H9 (cell line): Measurements from ENCODE around the gene PADI6. TPM values are rescaled to one million over a fixed set of nuclear protein-coding genes. Genes with fewer than 3 reads are reported as not detected.

ENCODE experiments used
- DNase-seq: peaks from one replicate; pipeline ENCODE4 v3.0.0-alpha.2; 2017
- H2AFZ ChIP-seq: one replicate; pipeline ENCODE4 v1.6.1; 2013; ENCODE audit warnings: mild to moderate bottlenecking, low read length, control low read depth, moderate library complexity
- H2AK5ac ChIP-seq: 2 replicates; pipeline ENCODE4 v1.6.1; 2013; ENCODE audit warnings: low read length, control low read depth, mixed read lengths; ENCODE audit not compliant: insufficient read length
- H2BK120ac ChIP-seq: one replicate; pipeline ENCODE4 v1.6.1; 2013; ENCODE audit warnings: low read depth, mild to moderate bottlenecking, low read length, control low read depth, inconsistent platforms; ENCODE audit not compliant: poor library complexity, severe bottlenecking
- H2BK12ac ChIP-seq: 2 replicates; pipeline ENCODE4 v1.6.1; 2013; ENCODE audit warnings: low read length, control low read depth, mixed read lengths, low read depth; ENCODE audit not compliant: insufficient read length
- H2BK15ac ChIP-seq: 2 replicates; pipeline ENCODE4 v1.6.1; 2013; ENCODE audit warnings: low read depth, low read length, control low read depth
- H2BK20ac ChIP-seq: one replicate; pipeline ENCODE4 v1.6.1; 2013; ENCODE audit warnings: low read depth, mild to moderate bottlenecking, low read length, control low read depth, inconsistent platforms; ENCODE audit not compliant: poor library complexity, severe bottlenecking
- H2BK5ac ChIP-seq: 2 replicates; pipeline ENCODE4 v1.6.1; 2013; ENCODE audit warnings: low read length, control low read depth, mixed read lengths; ENCODE audit not compliant: insufficient read length
- H3K14ac ChIP-seq: 2 replicates; pipeline ENCODE4 v1.6.1; 2013; ENCODE audit warnings: low read length, control low read depth; ENCODE audit not compliant: insufficient read depth
- H3K18ac ChIP-seq: 2 replicates; pipeline ENCODE4 v1.6.1; 2013; ENCODE audit warnings: low read depth, mild to moderate bottlenecking, mixed read lengths, low read length, control low read depth; ENCODE audit not compliant: insufficient read length
- H3K23ac ChIP-seq: 2 replicates; pipeline ENCODE4 v1.6.1; 2013; ENCODE audit warnings: low read length, control low read depth, mixed read lengths, low read depth; ENCODE audit not compliant: insufficient read length
- H3K23me2 ChIP-seq: 2 replicates; pipeline ENCODE4 v1.6.1; 2013; ENCODE audit warnings: low read depth, mild to moderate bottlenecking, mixed read lengths, low read length, control low read depth; ENCODE audit not compliant: insufficient read length, poor library complexity, severe bottlenecking
- H3K27ac ChIP-seq: 2 replicates; pipeline ENCODE4 v1.5.1; 2013; ENCODE audit warnings: low read length, control low read depth, mixed read lengths, low read depth; ENCODE audit not compliant: insufficient read length
- H3K27me3 ChIP-seq: 2 replicates; pipeline ENCODE4 v1.6.1; 2013; ENCODE audit warnings: low read length, control low read depth, inconsistent platforms; ENCODE audit not compliant: insufficient read depth
- H3K4ac ChIP-seq: 2 replicates; pipeline ENCODE4 v1.6.1; 2013; ENCODE audit warnings: low read depth, mild to moderate bottlenecking, control low read depth, inconsistent platforms, low read length, moderate library complexity
- H3K4me1 ChIP-seq: 2 replicates; pipeline ENCODE4 v1.6.1; 2013; ENCODE audit warnings: low read length, control low read depth, inconsistent platforms; ENCODE audit not compliant: insufficient read depth
- H3K4me2 ChIP-seq: 2 replicates; pipeline ENCODE4 v1.6.1; 2013; ENCODE audit warnings: low read length, control low read depth, mixed read lengths; ENCODE audit not compliant: insufficient read length, insufficient read depth
- H3K56ac ChIP-seq: 2 replicates; pipeline ENCODE4 v1.6.1; 2013; ENCODE audit warnings: low read depth, mild to moderate bottlenecking, mixed read lengths, low read length, control low read depth; ENCODE audit not compliant: insufficient read length
- H3K79me1 ChIP-seq: 2 replicates; pipeline ENCODE4 v1.6.1; 2013; ENCODE audit warnings: low read depth, mild to moderate bottlenecking, moderate library complexity, low read length, control low read depth, inconsistent platforms; ENCODE audit not compliant: insufficient read depth, poor library complexity, severe bottlenecking
- H3K79me2 ChIP-seq: 2 replicates; pipeline ENCODE4 v1.6.1; 2013; ENCODE audit warnings: low read length, control low read depth, inconsistent platforms; ENCODE audit not compliant: insufficient read depth
- H3K9ac ChIP-seq: 2 replicates; pipeline ENCODE4 v1.6.1; 2013; ENCODE audit warnings: low read length, control low read depth, mixed read lengths; ENCODE audit not compliant: insufficient read length; ENCODE audit errors: extremely low read depth
- H3K9me3 ChIP-seq: one replicate; pipeline ENCODE4 v1.6.1; 2013; ENCODE audit warnings: low read depth, low read length, inconsistent platforms; ENCODE audit not compliant: control insufficient read depth
- H3T11ph ChIP-seq: one replicate; pipeline ENCODE4 v1.6.1; 2013; ENCODE audit warnings: mild to moderate bottlenecking, low read length, control low read depth, inconsistent platforms
- H4K20me1 ChIP-seq: one replicate; pipeline ENCODE4 v1.6.1; 2013; ENCODE audit not compliant: control insufficient read depth, insufficient read length, insufficient read depth
- H4K5ac ChIP-seq: 2 replicates; pipeline ENCODE4 v1.6.1; 2013; ENCODE audit warnings: low read depth, mild to moderate bottlenecking, mixed read lengths, low read length, control low read depth; ENCODE audit not compliant: insufficient read length
- H4K8ac ChIP-seq: replicated peaks from 2 replicates; pipeline ENCODE4 v1.6.1; 2013; ENCODE audit warnings: low read length, control low read depth, mixed read lengths, low read depth; ENCODE audit not compliant: insufficient read length
- H4K91ac ChIP-seq: 2 replicates; pipeline ENCODE4 v1.6.1; 2013; ENCODE audit warnings: low read depth, mild to moderate bottlenecking, moderate library complexity, mixed read lengths, low read length, control low read depth; ENCODE audit not compliant: insufficient read length
- H3K27ac Mint-ChIP-seq, 3 experiments: 2 replicates in 2 of 3; 3 replicates in 1 of 3; pipeline ENCODE4 v1.8.0; 2020 to 2021; ENCODE audit warnings: mixed read lengths in 3 of 3, mild to moderate bottlenecking in 1 of 3, moderate library complexity in 1 of 3
- H3K27me3 Mint-ChIP-seq: 2 replicates; pipeline ENCODE4 v1.8.0; 2021; ENCODE audit warnings: low read depth, mild to moderate bottlenecking, moderate library complexity, mixed read lengths
- H3K36me3 Mint-ChIP-seq, 3 experiments: 2 replicates in 2 of 3; 3 replicates in 1 of 3; pipeline ENCODE4 v1.8.0; 2020 to 2021; ENCODE audit warnings: low read depth in 3 of 3, mixed read lengths in 3 of 3; ENCODE audit not compliant: insufficient read depth in 1 of 3
- H3K4me1 Mint-ChIP-seq, 2 experiments: 2 replicates each; pipeline ENCODE4 v1.8.0; 2020; ENCODE audit warnings: mixed read lengths in 2 of 2
- H3K4me3 Mint-ChIP-seq, 2 experiments: 2 replicates in 1 of 2; 3 replicates in 1 of 2; pipeline ENCODE4 v1.8.0; 2020 to 2021; ENCODE audit warnings: mild to moderate bottlenecking in 2 of 2, mixed read lengths in 2 of 2, moderate library complexity in 1 of 2
- H3K9me3 Mint-ChIP-seq, 2 experiments: 2 replicates in 1 of 2; 3 replicates in 1 of 2; pipeline ENCODE4 v1.8.0; 2020; ENCODE audit warnings: mild to moderate bottlenecking in 2 of 2, mixed read lengths in 2 of 2, moderate library complexity in 1 of 2
- CTCF ChIP-seq: fragments of 200-600 bp; sonication (generic); conservative IDR thresholded peaks from 3 replicates; pipeline ENCODE4 v1.8.0; 2021; ENCODE audit warnings: antibody characterized with exemption, mild to moderate bottlenecking
- WGBS: extraction: QIAGEN DNeasy Blood & Tissue Kit; methylation state at CpG from one replicate; pipeline ENCODE4 v1.1.7; 2013; ENCODE audit warnings: missing lambda C conversion rate, low lambda C conversion rate, mixed read lengths; ENCODE audit not compliant: insufficient read length; ENCODE audit errors: extremely low coverage; 5-methylcytosine and 5-hydroxymethylcytosine counted together
- total RNA-seq: library from RNA; stranded (reverse); gene quantifications from 2 replicates; pipeline ENCODE4 v1.2.1, GENCODE V29; 2021

PADI6 gene
- total RNA-seq, 1 experiment from 2014 or later, result not detected

- Histone ChIP-seq H3T11ph (no peak overlapping the region), H4K20me1 (no peaks in the 10 kb centered on the region), H3K4me1 (no peaks in the 10 kb centered on the region), H4K91ac (no peak overlapping the region), H3K23ac (no peak overlapping the region), H4K8ac (no peak overlapping the region), H3K4me2 (no peak overlapping the region), H2BK12ac (no peak overlapping the region), H3K18ac (no peak overlapping the region), H3K9ac (no peak overlapping the region), H3K27ac (no peak overlapping the region), H3K56ac (no peak overlapping the region), H2AFZ (no peak overlapping the region), H3K14ac (no peak overlapping the region), H3K79me2 (no peaks in the 10 kb centered on the region), H3K23me2 (no peaks in the 10 kb centered on the region), H2BK120ac (no peak overlapping the region), H3K4ac (no peak overlapping the region), H2BK15ac (no peak overlapping the region), H2BK20ac (no peak overlapping the region), H2AK5ac (no peak overlapping the region), H2BK5ac (no peak overlapping the region), H3K79me1 (no peaks in the 10 kb centered on the region), H3K9me3 (no peaks in the 10 kb centered on the region), H3K27me3 (no peaks in the 10 kb centered on the region), H4K5ac (no peak overlapping the region)
- Mint-ChIP-seq H3K9me3 (no peaks in the 10 kb centered on the region; a peak in 1 of 5 replicates), H3K4me3 (no peak overlapping the region), H3K4me1 (peaks cover 7 to 10% of the 10 kb centered on the region in 2 experiments; a peak in 3 of 4 replicates), H3K36me3 (no peaks in the 10 kb centered on the region), H3K27ac (no peak overlapping the region), H3K27me3 (peaks cover 9% of the 10 kb centered on the region)
- DNase-seq, result no peak
- TF ChIP-seq CTCF, result no peak
- no CpG with 5 or more reads among the region's 4 CpGs for WGBS
Measured at GRCh38 chr1:17363771-17364170, 8.2 kb upstream of the PADI6 start.
